IMR-90 (cell line): ENCODE measurements around the gene GAGE2A. TPM values are rescaled to one million over a fixed set of nuclear protein-coding genes. Genes with fewer than 3 reads are reported as not detected.

Experiments
- ATAC-seq: fragments of 200-7000 bp; cut with Tn5 transposase; 2 replicates; pipeline ENCODE4 v1.9.1; 2020; ENCODE audit warnings: low read depth, mild to moderate bottlenecking, moderate library complexity
- BruUV-seq: library from RNA; stranded (reverse); fragments of 400-500 nt; replicated peaks from 2 replicates; lab custom pipeline; 2021; lab: Mats Ljungman, UMichigan
- CTCF ChIA-PET: fragments of 300-600 bp; formaldehyde crosslinking; extraction: SDS; loops from one replicate; lab custom pipeline; 2021; ENCODE audit warnings: antibody characterized with exemption; lab: Yijun Ruan, JAX
- POLR2A ChIA-PET: fragments of 300-600 bp; sonication (Branson Sonifier 250); formaldehyde crosslinking; loops from one replicate; lab custom pipeline; 2022; ENCODE audit warnings: antibody characterized with exemption; ENCODE audit not compliant: unreplicated experiment; lab: Charles Lee
- DNase-seq: peaks from one replicate; pipeline ENCODE4 v3.0.0; 2013
- H2AFZ ChIP-seq: replicated peaks from 2 replicates; pipeline ENCODE3; 2013; ENCODE audit warnings: low read length, mild to moderate bottlenecking; ENCODE audit not compliant: poor library complexity
- H2AK5ac ChIP-seq: 2 replicates; pipeline ENCODE4 v1.6.1; 2013; ENCODE audit warnings: low read depth, low read length, inconsistent platforms
- H2AK9ac ChIP-seq: replicated peaks from 2 replicates; pipeline ENCODE3; 2013; ENCODE audit warnings: mild to moderate bottlenecking, low read depth, low read length, moderate library complexity; ENCODE audit not compliant: poor library complexity
- H2BK120ac ChIP-seq: 2 replicates; pipeline ENCODE4 v1.6.1; 2013; ENCODE audit warnings: low read depth, low read length, inconsistent platforms
- H2BK15ac ChIP-seq: 3 replicates; pipeline ENCODE4 v1.6.1; 2013; ENCODE audit warnings: low read depth, low read length, inconsistent platforms
- H2BK20ac ChIP-seq: 2 replicates; pipeline ENCODE4 v1.6.1; 2013; ENCODE audit warnings: low read depth, mild to moderate bottlenecking, inconsistent platforms, low read length, moderate library complexity
- H2BK5ac ChIP-seq: 2 replicates; pipeline ENCODE4 v1.6.1; 2013; ENCODE audit warnings: mild to moderate bottlenecking, low read depth, low read length, inconsistent platforms; ENCODE audit not compliant: poor library complexity, severe bottlenecking
- H3K14ac ChIP-seq: replicated peaks from 2 replicates; pipeline ENCODE4 v1.6.1; 2013; ENCODE audit warnings: low read depth, low read length, inconsistent platforms
- H3K18ac ChIP-seq: 2 replicates; pipeline ENCODE4 v1.6.1; 2013; ENCODE audit warnings: low read depth, low read length, control low read depth
- H3K23ac ChIP-seq: 2 replicates; pipeline ENCODE4 v1.6.1; 2013; ENCODE audit warnings: low read depth, low read length, inconsistent platforms
- H3K27ac ChIP-seq: 2 replicates; pipeline ENCODE4 v1.5.1; 2013; ENCODE audit warnings: mild to moderate bottlenecking, control low read depth, low read length; ENCODE audit not compliant: insufficient read depth
- H3K27me3 ChIP-seq: 2 replicates; pipeline ENCODE4 v1.6.1; 2013; ENCODE audit warnings: low read length; ENCODE audit not compliant: control insufficient read depth, insufficient read depth
- H3K36me3 ChIP-seq: 2 replicates; pipeline ENCODE4 v1.6.1; 2013; ENCODE audit warnings: low read length, mixed read lengths; ENCODE audit not compliant: control insufficient read depth, insufficient read depth
- H3K4ac ChIP-seq: 2 replicates; pipeline ENCODE4 v1.6.1; 2013; ENCODE audit warnings: low read depth, low read length, inconsistent platforms
- H3K4me1 ChIP-seq: 2 replicates; pipeline ENCODE4 v1.6.1; 2013; ENCODE audit warnings: low read length, mixed read lengths; ENCODE audit not compliant: control insufficient read depth, insufficient read depth
- H3K4me2 ChIP-seq: 2 replicates; pipeline ENCODE4 v1.6.1; 2013; ENCODE audit warnings: low read depth, mild to moderate bottlenecking, control low read depth, low read length, moderate library complexity
- H3K4me3 ChIP-seq: 2 replicates; pipeline ENCODE4 v1.5.1; 2013; ENCODE audit warnings: low read depth, mild to moderate bottlenecking, control low read depth, low read length, moderate library complexity; ENCODE audit not compliant: insufficient read depth
- H3K56ac ChIP-seq: 2 replicates; pipeline ENCODE4 v1.6.1; 2013; ENCODE audit warnings: low read length, inconsistent platforms; ENCODE audit not compliant: insufficient read depth; ENCODE audit errors: extremely low read depth
- H3K79me1 ChIP-seq, 2 experiments: 2 replicates each; pipeline ENCODE4 v1.6.1; 2013; ENCODE audit warnings: low read length in 2 of 2, inconsistent platforms in 1 of 2, low read depth in 1 of 2
- H3K9ac ChIP-seq: 2 replicates; pipeline ENCODE4 v1.6.1; 2013; ENCODE audit warnings: low read depth, low read length, control low read depth
- H3K9me1 ChIP-seq: 2 replicates; pipeline ENCODE4 v1.6.1; 2013; ENCODE audit warnings: low read length, inconsistent platforms; ENCODE audit not compliant: insufficient read depth
- H3K9me3 ChIP-seq: 2 replicates; pipeline ENCODE4 v1.6.1; 2013; ENCODE audit warnings: low read length; ENCODE audit not compliant: control insufficient read depth, insufficient read depth
- H4K20me1 ChIP-seq: 2 replicates; pipeline ENCODE4 v1.6.1; 2013; ENCODE audit warnings: low read length, inconsistent platforms; ENCODE audit not compliant: insufficient read depth
- H4K5ac ChIP-seq: 2 replicates; pipeline ENCODE4 v1.6.1; 2013; ENCODE audit warnings: mild to moderate bottlenecking, low read depth, low read length, control low read depth
- H4K8ac ChIP-seq, 2 experiments: 2 replicates each; pipeline ENCODE4 v1.6.1; 2013; ENCODE audit warnings: low read depth in 2 of 2, low read length in 2 of 2, control low read depth in 1 of 2, inconsistent platforms in 1 of 2
- H4K91ac ChIP-seq: 2 replicates; pipeline ENCODE4 v1.6.1; 2013; ENCODE audit warnings: low read depth, low read length, inconsistent platforms; ENCODE audit not compliant: insufficient read depth
- CEBPB ChIP-seq: IDR thresholded peaks from 2 replicates; pipeline ENCODE4 v1.6.1; 2012; ENCODE audit warnings: low read depth, low read length, improper control_type of control experiment
- WGBS, 2 experiments: methylation state at CpG; one replicate each; pipeline versions ENCODE4 v1.1.5 to v1.1.7; 2013; ENCODE audit warnings: missing lambda C conversion rate in 2 of 2; ENCODE audit not compliant: insufficient read length in 1 of 2; ENCODE audit errors: extremely low coverage in 2 of 2; 5-methylcytosine and 5-hydroxymethylcytosine counted together
- dilution Hi-C: fragments of 300-500 bp; cut with HindIII; formaldehyde crosslinking; loops from one replicate; pipeline ENCODE4 v1.14.3; 2018; ENCODE audit warnings: low sequenced_read_pairs; ENCODE audit not compliant: unreplicated experiment
- in situ Hi-C: fragments of 300-500 bp; cut with MboI; formaldehyde crosslinking; loops from 3 replicates; pipeline ENCODE4 v1.14.3; 2019; ENCODE audit warnings: low sequenced_read_pairs, inconsistent platforms, mixed read lengths
- intact Hi-C: fragments of 100-400 bp; cut with micrococcal nuclease; formaldehyde crosslinking; loops from 2 replicates; pipeline ENCODE4 v1.10.0; 2022
- polyA plus RNA-seq, 3 experiments: library from polyadenylated mRNA; depleted of rRNA; stranded (reverse); fragments of >200 nt; gene quantifications; 2 replicates each; pipeline ENCODE4 v1.2.3, GENCODE V29; 2012; ENCODE audit warnings: low replicate concordance in 1 of 3
- total RNA-seq: library from RNA; depleted of rRNA; stranded (reverse); fragments of >200 nt; gene quantifications from 2 replicates; pipeline ENCODE4 v1.2.3, GENCODE V29; 2012
- TF ChIP-seq, protein P1 (sequence below): conservative IDR thresholded peaks from 2 replicates; pipeline ENCODE4 v1.5.1; 2012; ENCODE audit warnings: mild to moderate bottlenecking, low read depth, low read length, improper control_type of control experiment

The GAGE2A gene
- total and polyA plus RNA-seq, 2 of the 4 experiments (the other 2 are of a cell fraction), result not detected

DNA sequence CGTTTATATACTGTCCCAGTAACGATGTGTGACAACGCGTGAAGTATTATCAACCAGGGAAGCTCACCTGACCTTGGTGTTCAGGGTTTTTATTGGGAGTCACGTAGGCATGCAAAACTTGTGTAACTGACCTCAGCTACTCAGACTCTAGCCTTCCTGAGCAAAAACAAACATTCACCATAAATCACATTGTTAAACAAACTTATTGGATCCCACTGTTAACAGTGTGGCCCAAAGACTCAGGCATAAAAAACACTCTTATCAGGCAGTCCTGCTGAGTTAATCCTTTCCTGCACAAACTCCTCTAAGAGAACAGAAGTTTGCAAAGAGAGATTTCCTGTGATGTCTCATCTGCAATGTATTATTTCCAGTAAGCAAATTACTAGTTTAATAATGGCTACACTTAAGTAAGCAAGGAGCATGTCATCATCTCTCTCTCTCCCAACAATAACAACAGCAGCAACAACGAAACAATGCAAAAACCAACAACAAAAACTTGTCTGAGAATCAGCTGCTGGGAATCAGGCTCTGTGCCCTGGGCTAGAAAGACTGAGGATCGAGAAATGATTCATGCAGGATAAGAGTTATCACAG is 21.5 kb downstream of the GAGE2A start:
- no peak overlapping the region for H3K27ac ChIP-seq
- no peak overlapping the region for H3K4me3 ChIP-seq
- ChIA-PET POLR2A (no interaction called here), CTCF (no interaction called here)
- no peak for TF ChIP-seq CEBPB
- TF ChIP-seq, protein P1, sequence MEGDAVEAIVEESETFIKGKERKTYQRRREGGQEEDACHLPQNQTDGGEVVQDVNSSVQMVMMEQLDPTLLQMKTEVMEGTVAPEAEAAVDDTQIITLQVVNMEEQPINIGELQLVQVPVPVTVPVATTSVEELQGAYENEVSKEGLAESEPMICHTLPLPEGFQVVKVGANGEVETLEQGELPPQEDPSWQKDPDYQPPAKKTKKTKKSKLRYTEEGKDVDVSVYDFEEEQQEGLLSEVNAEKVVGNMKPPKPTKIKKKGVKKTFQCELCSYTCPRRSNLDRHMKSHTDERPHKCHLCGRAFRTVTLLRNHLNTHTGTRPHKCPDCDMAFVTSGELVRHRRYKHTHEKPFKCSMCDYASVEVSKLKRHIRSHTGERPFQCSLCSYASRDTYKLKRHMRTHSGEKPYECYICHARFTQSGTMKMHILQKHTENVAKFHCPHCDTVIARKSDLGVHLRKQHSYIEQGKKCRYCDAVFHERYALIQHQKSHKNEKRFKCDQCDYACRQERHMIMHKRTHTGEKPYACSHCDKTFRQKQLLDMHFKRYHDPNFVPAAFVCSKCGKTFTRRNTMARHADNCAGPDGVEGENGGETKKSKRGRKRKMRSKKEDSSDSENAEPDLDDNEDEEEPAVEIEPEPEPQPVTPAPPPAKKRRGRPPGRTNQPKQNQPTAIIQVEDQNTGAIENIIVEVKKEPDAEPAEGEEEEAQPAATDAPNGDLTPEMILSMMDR, result no peak
- no peak overlapping the region for H2BK120ac ChIP-seq
- no peak overlapping the region for H3K14ac ChIP-seq
- dilution Hi-C loops, result no loop called here
- BruUV-seq, result no TSS peak
- intact Hi-C loops, result no loop called here
- H4K91ac ChIP-seq, result no peak overlapping the region
- in situ Hi-C loops, result no loop called here
- no peak overlapping the region for H2AK9ac ChIP-seq
- no peaks in the 10 kb centered on the region for H3K27me3 ChIP-seq
- H3K4me1 ChIP-seq, result no peaks in the 10 kb centered on the region
- no peak overlapping the region for H2BK5ac ChIP-seq
- DNase-seq (no peak), ATAC-seq (no peak)
- H4K5ac ChIP-seq, result no peak overlapping the region
- no peak overlapping the region for H2AK5ac ChIP-seq
- H3K4ac ChIP-seq, result no peak overlapping the region
- no peak overlapping the region for H3K56ac ChIP-seq
- no peak overlapping the region for H2BK15ac ChIP-seq
- no peaks in the 10 kb centered on the region for H3K9me1 ChIP-seq
- H3K4me2 ChIP-seq, result no peak overlapping the region
- no peak overlapping the region for H3K23ac ChIP-seq
- H3K9ac ChIP-seq, result no peak overlapping the region
- 20% methylated on average over 1 of the region's 7 CpGs; no CpG with 5 or more reads in 1 of the 2 experiments for WGBS, 2 experiments
- no peak overlapping the region for H2BK20ac ChIP-seq
- no peak overlapping the region for H3K18ac ChIP-seq
- no peak overlapping the region for H2AFZ ChIP-seq
- no peaks in the 10 kb centered on the region for H3K9me3 ChIP-seq
- no peaks in the 10 kb centered on the region for H3K79me1 ChIP-seq
- no peaks in the 10 kb centered on the region for H4K20me1 ChIP-seq
- no peak overlapping the region for H4K8ac ChIP-seq
- no peaks in the 10 kb centered on the region for H3K36me3 ChIP-seq
